Activated T-helper 1 cell treated with anti-CD3 and anti-CD28 coated beads, Interleukin-12 subunit alpha, Interleukin-12 subunit beta, Interleukin-2, Interleukin-4 antibody, amounts not matched to agents 30 ng/mL and 10 ng/mL and 1 ng/mL, durations not matched to agents 14 hours and 24 hours and 36 hours (primary cell): Measurements from ENCODE around the gene PGC. TPM values are rescaled to one million over a fixed set of nuclear protein-coding genes. Genes with fewer than 3 reads are reported as not detected.

Source experiments
- DNase-seq: peaks from one replicate; pipeline ENCODE4 v3.0.0; 2021; ENCODE audit warnings: low spot score
- H3K27ac Mint-ChIP-seq: one replicate; pipeline ENCODE4 v1.8.0; 2021; ENCODE audit warnings: mild to moderate bottlenecking, mixed read lengths
- H3K27me3 Mint-ChIP-seq: one replicate; pipeline ENCODE4 v1.8.0; 2022; ENCODE audit warnings: mild to moderate bottlenecking, moderate library complexity, mixed read lengths; ENCODE audit not compliant: insufficient read depth
- H3K36me3 Mint-ChIP-seq: one replicate; pipeline ENCODE4 v1.8.0; 2021; ENCODE audit warnings: low read depth, mixed read lengths
- H3K4me1 Mint-ChIP-seq: one replicate; pipeline ENCODE4 v1.8.0; 2021; ENCODE audit warnings: low read depth, mixed read lengths
- H3K4me3 Mint-ChIP-seq: one replicate; pipeline ENCODE4 v1.8.0; 2021; ENCODE audit warnings: mild to moderate bottlenecking, moderate library complexity, mixed read lengths
- H3K9me3 Mint-ChIP-seq: one replicate; pipeline ENCODE4 v1.8.0; 2021; ENCODE audit warnings: mixed read lengths
- intact Hi-C: fragments of 100-400 bp; cut with micrococcal nuclease; formaldehyde crosslinking; loops from one replicate; pipeline ENCODE4 v1.15.1; 2024
- total RNA-seq: library from RNA; stranded (reverse); gene quantifications from 2 replicates; pipeline ENCODE4 v1.2.3, GENCODE V29; 2022

Gene PGC
- total RNA-seq, 1 donor from 2014 or later, result 0.60 TPM

GRCh38 chr6:41756354-41756753 lies 9.2 kb upstream of the PGC start:
- intact Hi-C loops, result no loop called here
- Mint-ChIP-seq H3K4me3 (no peak overlapping the region), H3K4me1 (no peaks in the 10 kb centered on the region), H3K27ac (no peak overlapping the region), H3K27me3 (peaks cover 20% of the 10 kb centered on the region), H3K36me3 (no peaks in the 10 kb centered on the region), H3K9me3 (no peaks in the 10 kb centered on the region)
- no peak for DNase-seq

- no peaks in the 10 kb centered on the region for H3K36me3 Mint-ChIP-seq
- no peaks in the 10 kb centered on the region for H3K4me1 Mint-ChIP-seq
- H3K4me3 Mint-ChIP-seq, result no peak overlapping the region
- intact Hi-C loops, result no loop called here
- no peaks in the 10 kb centered on the region for H3K9me3 Mint-ChIP-seq
- peaks cover 20% of the 10 kb centered on the region for H3K27me3 Mint-ChIP-seq
- DNase-seq, result no peak
- H3K27ac Mint-ChIP-seq, result no peak overlapping the region
Observed at GRCh38 chr6:41755895-41756294, 8.7 kb upstream of the PGC start.

- no peak overlapping the region for H3K27ac Mint-ChIP-seq
- no peaks in the 10 kb centered on the region for H3K4me1 Mint-ChIP-seq
- intact Hi-C loops, result no loop called here
- no peaks in the 10 kb centered on the region for H3K36me3 Mint-ChIP-seq
- H3K4me3 Mint-ChIP-seq, result no peak overlapping the region
- H3K9me3 Mint-ChIP-seq, result no peaks in the 10 kb centered on the region
- DNase-seq, result no peak
- H3K27me3 Mint-ChIP-seq, result peaks cover 18% of the 10 kb centered on the region
Observed at GRCh38 chr6:41750374-41750773, 3.2 kb upstream of the PGC start.

- Mint-ChIP-seq H3K36me3 (no peaks in the 10 kb centered on the region), H3K27ac (no peak overlapping the region), H3K9me3 (no peaks in the 10 kb centered on the region), H3K4me1 (no peaks in the 10 kb centered on the region), H3K27me3 (peaks cover 7% of the 10 kb centered on the region), H3K4me3 (no peak overlapping the region)
- intact Hi-C loops, result no loop called here
- no peak for DNase-seq
Observed at GRCh38 chr6:41748542-41748941, 1.3 kb upstream of the PGC start.

- Mint-ChIP-seq H3K4me3 (no peak overlapping the region), H3K27me3 (peaks cover 4% of the 10 kb centered on the region), H3K9me3 (no peaks in the 10 kb centered on the region), H3K4me1 (no peaks in the 10 kb centered on the region), H3K36me3 (no peaks in the 10 kb centered on the region), H3K27ac (no peak overlapping the region)
- no peak for DNase-seq
- intact Hi-C loops, result no loop called here
Observed at GRCh38 chr6:41748102-41748477, 893 bp upstream of the PGC start.

- peaks cover 4% of the 10 kb centered on the region for H3K27me3 Mint-ChIP-seq
- H3K27ac Mint-ChIP-seq, result no peak overlapping the region
Observed at GRCh38 chr6:41746107-41746506, 1.1 kb downstream of the PGC start.

GRCh38 chr6:41744236-41744787 lies 2.9 kb downstream of the PGC start:
- H3K27me3 Mint-ChIP-seq, result peaks cover 1% of the 10 kb centered on the region
- DNase-seq, result no peak
- no peaks in the 10 kb centered on the region for H3K36me3 Mint-ChIP-seq
- H3K4me3 Mint-ChIP-seq, result no peak overlapping the region
- intact Hi-C loops, result no loop called here
- no peak overlapping the region for H3K27ac Mint-ChIP-seq
- H3K9me3 Mint-ChIP-seq, result no peaks in the 10 kb centered on the region
- no peaks in the 10 kb centered on the region for H3K4me1 Mint-ChIP-seq

More at GRCh38 chr6:41746107-41746506, 1.1 kb downstream of the PGC start:
- Mint-ChIP-seq H3K36me3 (no peaks in the 10 kb centered on the region), H3K4me3 (no peak overlapping the region), H3K9me3 (no peaks in the 10 kb centered on the region), H3K4me1 (no peaks in the 10 kb centered on the region)
- intact Hi-C loops, result no loop called here
- no peak for DNase-seq

- intact Hi-C loops, result no loop called here
- Mint-ChIP-seq H3K4me1 (no peaks in the 10 kb centered on the region), H3K4me3 (no peak overlapping the region), H3K9me3 (no peaks in the 10 kb centered on the region), H3K27me3 (peaks cover 1% of the 10 kb centered on the region), H3K36me3 (no peaks in the 10 kb centered on the region), H3K27ac (no peak overlapping the region)
- DNase-seq, result no peak
Observed at GRCh38 chr6:41743406-41744235, 3.6 kb downstream of the PGC start.

GRCh38 chr6:41741625-41742490 lies 5.3 kb downstream of the PGC start:
- intact Hi-C loops, result no loop called here
- peaks cover 1% of the 10 kb centered on the region for H3K27me3 Mint-ChIP-seq
- DNase-seq, result no peak
- no peak overlapping the region for H3K27ac Mint-ChIP-seq
- no peak overlapping the region for H3K4me3 Mint-ChIP-seq
- no peaks in the 10 kb centered on the region for H3K9me3 Mint-ChIP-seq
- no peaks in the 10 kb centered on the region for H3K4me1 Mint-ChIP-seq
- no peaks in the 10 kb centered on the region for H3K36me3 Mint-ChIP-seq

GRCh38 chr6:41740366-41741162 lies 6.6 kb downstream of the PGC start:
- Mint-ChIP-seq H3K4me1 (peaks cover 4% of the 10 kb centered on the region), H3K27ac (no peak overlapping the region), H3K27me3 (peaks cover 1% of the 10 kb centered on the region), H3K36me3 (no peaks in the 10 kb centered on the region), H3K9me3 (no peaks in the 10 kb centered on the region), H3K4me3 (no peak overlapping the region)
- no peak for DNase-seq
- intact Hi-C loops, result no loop called here

- H3K36me3 Mint-ChIP-seq, result no peaks in the 10 kb centered on the region
- H3K9me3 Mint-ChIP-seq, result no peaks in the 10 kb centered on the region
- peaks cover 4% of the 10 kb centered on the region for H3K4me1 Mint-ChIP-seq
- DNase-seq, result no peak
- H3K4me3 Mint-ChIP-seq, result no peak overlapping the region
- H3K27me3 Mint-ChIP-seq, result peaks cover 1% of the 10 kb centered on the region
- no peak overlapping the region for H3K27ac Mint-ChIP-seq
- intact Hi-C loops, result loop anchor here (10.0 kb wide), 2 partner anchors 664 to 1896 kb away; partner anchors contain the start of genes MAD2L1BP, NFYA and OARD1
Observed at GRCh38 chr6:41739041-41739440, 8.2 kb downstream of the PGC start.

GRCh38 chr6:41737591-41738130 lies 9.5 kb downstream of the PGC start:
- intact Hi-C loops, result loop anchor here (10.0 kb wide), 2 partner anchors 663 to 1897 kb away; partner anchors contain the start of genes MAD2L1BP, NFYA and OARD1

More at GRCh38 chr6:41737591-41738130, 9.5 kb downstream of the PGC start:
- no peak overlapping the region for H3K4me3 Mint-ChIP-seq
- no peak for DNase-seq
- H3K4me1 Mint-ChIP-seq, result peaks cover 6% of the 10 kb centered on the region
- H3K27ac Mint-ChIP-seq, result no peak overlapping the region
- no peaks in the 10 kb centered on the region for H3K36me3 Mint-ChIP-seq
- H3K9me3 Mint-ChIP-seq, result no peaks in the 10 kb centered on the region
- peaks cover 1% of the 10 kb centered on the region for H3K27me3 Mint-ChIP-seq
